Immature natural killer cell (primary cell): ENCODE results near the gene FAM156A. TPM values are rescaled to one million over a fixed set of nuclear protein-coding genes. Genes with fewer than 3 reads are reported as not detected.
"Not testable (repeated sequence)": the region's sequence is repeated elsewhere in the genome, so short reads cannot be mapped to it uniquely, and the experiment has no call there.

ENCODE experiments used
- DNase-seq, 3 donors: peaks; one replicate each; pipeline ENCODE4 v3.0.0; 2022; ENCODE audit warnings: mixed read lengths in 1 of 3
- H3K27ac Mint-ChIP-seq, 6 donors: one replicate each; pipeline ENCODE4 v1.8.0; 2020; ENCODE audit warnings: mixed read lengths in 6 of 6, mild to moderate bottlenecking in 5 of 6, inconsistent platforms in 4 of 6, moderate library complexity in 3 of 6
- H3K27me3 Mint-ChIP-seq, 3 donors: one replicate each; pipeline ENCODE4 v1.8.0; 2020 to 2021; ENCODE audit warnings: low read depth in 3 of 3, mild to moderate bottlenecking in 3 of 3, mixed read lengths in 3 of 3, moderate library complexity in 3 of 3, inconsistent platforms in 1 of 3
- H3K36me3 Mint-ChIP-seq, 3 donors: one replicate each; pipeline ENCODE4 v1.8.0; 2020; ENCODE audit warnings: mixed read lengths in 3 of 3, inconsistent platforms in 2 of 3, mild to moderate bottlenecking in 2 of 3
- H3K4me1 Mint-ChIP-seq, 2 donors: one replicate each; pipeline ENCODE4 v1.8.0; 2020; ENCODE audit warnings: inconsistent platforms in 2 of 2, mild to moderate bottlenecking in 2 of 2, mixed read lengths in 2 of 2, moderate library complexity in 1 of 2
- H3K4me3 Mint-ChIP-seq, 5 donors: one replicate each; pipeline ENCODE4 v1.8.0; 2020; ENCODE audit warnings: mild to moderate bottlenecking in 5 of 5, mixed read lengths in 5 of 5, inconsistent platforms in 3 of 5, moderate library complexity in 3 of 5
- H3K9me3 Mint-ChIP-seq, 6 donors: one replicate each; pipeline ENCODE4 v1.8.0; 2020; ENCODE audit warnings: mild to moderate bottlenecking in 6 of 6, mixed read lengths in 6 of 6, inconsistent platforms in 4 of 6, moderate library complexity in 3 of 6
- polyA plus RNA-seq, 3 donors: library from polyadenylated mRNA; unstranded; fragments of 300-500 nt; fragmentation: Illumina TruSeq; gene quantifications; one replicate each; pipeline ENCODE4 v1.2.3, GENCODE V29; 2021

Gene FAM156A
- polyA plus RNA-seq, 3 donors from 2014 or later = 4.6 to 6.4 (median 5.6) TPM

DNA sequence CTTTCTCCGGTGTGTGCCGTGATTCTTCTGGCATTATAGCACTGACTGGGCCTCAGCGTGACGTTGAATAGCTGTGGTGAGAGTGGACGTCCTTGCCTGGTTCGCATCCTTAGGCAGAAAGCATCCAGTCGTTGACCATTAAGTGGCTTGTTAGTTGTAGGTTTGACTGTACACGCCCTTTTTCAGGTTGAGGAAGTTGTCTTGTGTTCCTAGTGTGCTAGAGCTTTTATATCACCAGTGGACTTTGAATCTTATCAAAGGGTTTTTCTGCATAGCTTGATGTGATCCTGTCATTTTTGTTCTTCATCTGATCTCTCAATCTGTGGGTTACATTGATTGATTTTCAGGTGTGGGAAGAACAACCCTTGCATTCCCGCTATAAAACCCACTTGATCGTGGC lies 52.8 kb downstream of the FAM156A start:
- not testable (repeated sequence) for H3K4me3 Mint-ChIP-seq, H3K36me3 Mint-ChIP-seq, H3K4me1 Mint-ChIP-seq, H3K27ac Mint-ChIP-seq, H3K27me3 Mint-ChIP-seq, H3K9me3 Mint-ChIP-seq, DNase-seq

Other genes starting within 250 kb of the FAM156A start
- gene SSX2B, start 207.3 kb downstream of the FAM156A start, polyA plus RNA-seq = not detected
- gene SPANXN5, start 161.1 kb downstream of the FAM156A start, polyA plus RNA-seq = not detected
- gene XAGE5, start 147.2 kb downstream of the FAM156A start, polyA plus RNA-seq = not detected
- gene XAGE3, start 90.4 kb downstream of the FAM156A start, polyA plus RNA-seq = not detected
- gene FAM156B, start 61.2 kb downstream of the FAM156A start, polyA plus RNA-seq = 10 to 100 TPM in 1 of 3 donors, 1 to 10 TPM in 2; 3.0 to 12.2 (median 6.9) TPM
- gene GPR173, start 90.3 kb upstream of the FAM156A start, polyA plus RNA-seq = not detected
- gene TSPYL2, start 123.8 kb upstream of the FAM156A start, polyA plus RNA-seq = 10 to 100 TPM in 1 of 3 donors, 1 to 10 TPM in 2; 3.0 to 10.8 (median 8.4) TPM
- 1 to 10 TPM in 1 of 3 donors, under 1 TPM in 1, not detected in 1; 0.56 to 2.3 TPM for gene KANTR, start 135.6 kb upstream of the FAM156A start, polyA plus RNA-seq